ENCODE data around the gene CCDC201.
"Not testable (repeated sequence)": the region's sequence is repeated elsewhere in the genome, so short reads cannot be mapped to it uniquely, and the experiment has no call there.

GRCh38 chr7:45811652-45812234, 61.1 kb downstream of the CCDC201 start:
- not testable (repeated sequence) for TF ChIP-seq POLR2A, CTCF (IDR thresholded peaks at IDR 0.05)

Measured in lower leg skin (tissue), 3 donors.